Measurements from ENCODE around the gene KCNN3. TPM values are rescaled to one million over a fixed set of nuclear protein-coding genes. Genes with fewer than 3 reads are reported as not detected.
A peak's percentile ranks its signal among the peaks of the same experiment; 100 is the strongest.

KCNN3 gene
- total and polyA plus RNA-seq, 2 of the 13 experiments (the other 11 are each of a cell fraction or from before 2014, with no cell fraction given) = not detected

DNA sequence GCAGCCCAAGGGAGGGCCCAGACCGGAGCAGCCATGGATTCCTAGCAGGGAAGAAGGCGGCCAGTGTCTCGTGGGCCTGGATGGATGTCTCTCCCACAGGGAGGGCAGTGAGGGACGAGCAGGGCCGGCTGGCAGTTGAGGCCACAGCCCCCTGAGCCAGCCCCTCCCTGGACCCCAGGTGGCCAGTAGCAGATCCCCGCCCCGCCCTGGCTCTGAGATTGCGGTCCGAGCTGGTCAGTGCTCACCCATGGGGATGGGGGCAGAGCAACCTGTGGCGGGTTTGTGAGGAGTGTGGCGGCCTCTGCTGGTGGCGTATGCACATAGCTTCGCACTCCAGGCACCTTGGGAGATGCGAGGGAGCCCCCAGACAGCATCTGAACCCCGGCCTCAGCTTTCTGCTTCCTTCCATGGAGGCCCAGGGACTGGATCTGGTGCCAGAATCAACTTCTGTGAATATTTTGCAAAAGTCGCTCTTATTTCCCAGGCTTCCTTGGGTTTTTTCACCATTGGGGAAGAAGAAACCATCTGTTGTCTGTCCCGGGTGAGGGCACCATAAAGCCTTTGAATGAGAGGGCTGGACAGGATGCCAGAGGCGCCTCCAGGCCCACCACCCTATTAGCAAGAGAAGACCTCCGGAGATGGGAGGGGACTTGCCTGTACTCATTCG is 8.4 kb upstream of the KCNN3 start (continued):
- TF ChIP-seq, protein P1, sequence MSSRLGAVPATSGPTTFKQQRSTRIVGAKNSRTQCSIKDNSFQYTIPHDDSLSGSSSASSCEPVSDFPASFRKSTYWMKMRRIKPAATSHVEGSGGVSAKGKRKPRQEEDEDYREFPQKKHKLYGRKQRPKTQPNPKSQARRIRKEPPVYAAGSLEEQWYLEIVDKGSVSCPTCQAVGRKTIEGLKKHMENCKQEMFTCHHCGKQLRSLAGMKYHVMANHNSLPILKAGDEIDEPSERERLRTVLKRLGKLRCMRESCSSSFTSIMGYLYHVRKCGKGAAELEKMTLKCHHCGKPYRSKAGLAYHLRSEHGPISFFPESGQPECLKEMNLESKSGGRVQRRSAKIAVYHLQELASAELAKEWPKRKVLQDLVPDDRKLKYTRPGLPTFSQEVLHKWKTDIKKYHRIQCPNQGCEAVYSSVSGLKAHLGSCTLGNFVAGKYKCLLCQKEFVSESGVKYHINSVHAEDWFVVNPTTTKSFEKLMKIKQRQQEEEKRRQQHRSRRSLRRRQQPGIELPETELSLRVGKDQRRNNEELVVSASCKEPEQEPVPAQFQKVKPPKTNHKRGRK (CRISPR knock-in tag; IDR thresholded peaks at IDR 0.05) = no peak
- TF ChIP-seq FOXA1 (IDR thresholded peaks at IDR 0.05) (no peak), FOXA1 (CRISPR knock-in tag; IDR thresholded peaks at IDR 0.05) (no peak), CAMTA2 (CRISPR knock-in tag; IDR thresholded peaks at IDR 0.05; ENCODE audit: borderline replicate concordance) (no peak), ZNF530 (CRISPR knock-in tag; IDR thresholded peaks at IDR 0.05; ENCODE audit: low read depth) (no peak), KDM5B (CRISPR knock-in tag; IDR thresholded peaks at IDR 0.05; ENCODE audit: borderline replicate concordance) (no peak), STAG1 (CRISPR knock-in tag; IDR thresholded peaks at IDR 0.05) (peak; percentile 93), ZNF605 (CRISPR knock-in tag; IDR thresholded peaks at IDR 0.05) (no peak), ZNF143 (CRISPR knock-in tag; IDR thresholded peaks at IDR 0.05) (no peak)
- TF ChIP-seq, protein P2, sequence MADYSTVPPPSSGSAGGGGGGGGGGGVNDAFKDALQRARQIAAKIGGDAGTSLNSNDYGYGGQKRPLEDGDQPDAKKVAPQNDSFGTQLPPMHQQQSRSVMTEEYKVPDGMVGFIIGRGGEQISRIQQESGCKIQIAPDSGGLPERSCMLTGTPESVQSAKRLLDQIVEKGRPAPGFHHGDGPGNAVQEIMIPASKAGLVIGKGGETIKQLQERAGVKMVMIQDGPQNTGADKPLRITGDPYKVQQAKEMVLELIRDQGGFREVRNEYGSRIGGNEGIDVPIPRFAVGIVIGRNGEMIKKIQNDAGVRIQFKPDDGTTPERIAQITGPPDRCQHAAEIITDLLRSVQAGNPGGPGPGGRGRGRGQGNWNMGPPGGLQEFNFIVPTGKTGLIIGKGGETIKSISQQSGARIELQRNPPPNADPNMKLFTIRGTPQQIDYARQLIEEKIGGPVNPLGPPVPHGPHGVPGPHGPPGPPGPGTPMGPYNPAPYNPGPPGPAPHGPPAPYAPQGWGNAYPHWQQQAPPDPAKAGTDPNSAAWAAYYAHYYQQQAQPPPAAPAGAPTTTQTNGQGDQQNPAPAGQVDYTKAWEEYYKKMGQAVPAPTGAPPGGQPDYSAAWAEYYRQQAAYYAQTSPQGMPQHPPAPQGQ (CRISPR knock-in tag; IDR thresholded peaks at IDR 0.05; ENCODE audit: borderline replicate concordance) = no peak
- TF ChIP-seq, protein P3, sequence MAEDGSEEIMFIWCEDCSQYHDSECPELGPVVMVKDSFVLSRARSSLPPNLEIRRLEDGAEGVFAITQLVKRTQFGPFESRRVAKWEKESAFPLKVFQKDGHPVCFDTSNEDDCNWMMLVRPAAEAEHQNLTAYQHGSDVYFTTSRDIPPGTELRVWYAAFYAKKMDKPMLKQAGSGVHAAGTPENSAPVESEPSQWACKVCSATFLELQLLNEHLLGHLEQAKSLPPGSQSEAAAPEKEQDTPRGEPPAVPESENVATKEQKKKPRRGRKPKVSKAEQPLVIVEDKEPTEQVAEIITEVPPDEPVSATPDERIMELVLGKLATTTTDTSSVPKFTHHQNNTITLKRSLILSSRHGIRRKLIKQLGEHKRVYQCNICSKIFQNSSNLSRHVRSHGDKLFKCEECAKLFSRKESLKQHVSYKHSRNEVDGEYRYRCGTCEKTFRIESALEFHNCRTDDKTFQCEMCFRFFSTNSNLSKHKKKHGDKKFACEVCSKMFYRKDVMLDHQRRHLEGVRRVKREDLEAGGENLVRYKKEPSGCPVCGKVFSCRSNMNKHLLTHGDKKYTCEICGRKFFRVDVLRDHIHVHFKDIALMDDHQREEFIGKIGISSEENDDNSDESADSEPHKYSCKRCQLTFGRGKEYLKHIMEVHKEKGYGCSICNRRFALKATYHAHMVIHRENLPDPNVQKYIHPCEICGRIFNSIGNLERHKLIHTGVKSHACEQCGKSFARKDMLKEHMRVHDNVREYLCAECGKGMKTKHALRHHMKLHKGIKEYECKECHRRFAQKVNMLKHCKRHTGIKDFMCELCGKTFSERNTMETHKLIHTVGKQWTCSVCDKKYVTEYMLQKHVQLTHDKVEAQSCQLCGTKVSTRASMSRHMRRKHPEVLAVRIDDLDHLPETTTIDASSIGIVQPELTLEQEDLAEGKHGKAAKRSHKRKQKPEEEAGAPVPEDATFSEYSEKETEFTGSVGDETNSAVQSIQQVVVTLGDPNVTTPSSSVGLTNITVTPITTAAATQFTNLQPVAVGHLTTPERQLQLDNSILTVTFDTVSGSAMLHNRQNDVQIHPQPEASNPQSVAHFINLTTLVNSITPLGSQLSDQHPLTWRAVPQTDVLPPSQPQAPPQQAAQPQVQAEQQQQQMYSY (CRISPR knock-in tag; IDR thresholded peaks at IDR 0.05) = no peak
- TF ChIP-seq, protein P4, sequence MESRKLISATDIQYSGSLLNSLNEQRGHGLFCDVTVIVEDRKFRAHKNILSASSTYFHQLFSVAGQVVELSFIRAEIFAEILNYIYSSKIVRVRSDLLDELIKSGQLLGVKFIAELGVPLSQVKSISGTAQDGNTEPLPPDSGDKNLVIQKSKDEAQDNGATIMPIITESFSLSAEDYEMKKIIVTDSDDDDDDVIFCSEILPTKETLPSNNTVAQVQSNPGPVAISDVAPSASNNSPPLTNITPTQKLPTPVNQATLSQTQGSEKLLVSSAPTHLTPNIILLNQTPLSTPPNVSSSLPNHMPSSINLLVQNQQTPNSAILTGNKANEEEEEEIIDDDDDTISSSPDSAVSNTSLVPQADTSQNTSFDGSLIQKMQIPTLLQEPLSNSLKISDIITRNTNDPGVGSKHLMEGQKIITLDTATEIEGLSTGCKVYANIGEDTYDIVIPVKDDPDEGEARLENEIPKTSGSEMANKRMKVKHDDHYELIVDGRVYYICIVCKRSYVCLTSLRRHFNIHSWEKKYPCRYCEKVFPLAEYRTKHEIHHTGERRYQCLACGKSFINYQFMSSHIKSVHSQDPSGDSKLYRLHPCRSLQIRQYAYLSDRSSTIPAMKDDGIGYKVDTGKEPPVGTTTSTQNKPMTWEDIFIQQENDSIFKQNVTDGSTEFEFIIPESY (CRISPR knock-in tag; IDR thresholded peaks at IDR 0.05) = no peak
- TF ChIP-seq, protein P5, sequence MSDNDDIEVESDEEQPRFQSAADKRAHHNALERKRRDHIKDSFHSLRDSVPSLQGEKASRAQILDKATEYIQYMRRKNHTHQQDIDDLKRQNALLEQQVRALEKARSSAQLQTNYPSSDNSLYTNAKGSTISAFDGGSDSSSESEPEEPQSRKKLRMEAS (IDR thresholded peaks at IDR 0.05) = peak; percentile 27; the same call in 1 of the 2 replicates
- TF ChIP-seq, protein P6, sequence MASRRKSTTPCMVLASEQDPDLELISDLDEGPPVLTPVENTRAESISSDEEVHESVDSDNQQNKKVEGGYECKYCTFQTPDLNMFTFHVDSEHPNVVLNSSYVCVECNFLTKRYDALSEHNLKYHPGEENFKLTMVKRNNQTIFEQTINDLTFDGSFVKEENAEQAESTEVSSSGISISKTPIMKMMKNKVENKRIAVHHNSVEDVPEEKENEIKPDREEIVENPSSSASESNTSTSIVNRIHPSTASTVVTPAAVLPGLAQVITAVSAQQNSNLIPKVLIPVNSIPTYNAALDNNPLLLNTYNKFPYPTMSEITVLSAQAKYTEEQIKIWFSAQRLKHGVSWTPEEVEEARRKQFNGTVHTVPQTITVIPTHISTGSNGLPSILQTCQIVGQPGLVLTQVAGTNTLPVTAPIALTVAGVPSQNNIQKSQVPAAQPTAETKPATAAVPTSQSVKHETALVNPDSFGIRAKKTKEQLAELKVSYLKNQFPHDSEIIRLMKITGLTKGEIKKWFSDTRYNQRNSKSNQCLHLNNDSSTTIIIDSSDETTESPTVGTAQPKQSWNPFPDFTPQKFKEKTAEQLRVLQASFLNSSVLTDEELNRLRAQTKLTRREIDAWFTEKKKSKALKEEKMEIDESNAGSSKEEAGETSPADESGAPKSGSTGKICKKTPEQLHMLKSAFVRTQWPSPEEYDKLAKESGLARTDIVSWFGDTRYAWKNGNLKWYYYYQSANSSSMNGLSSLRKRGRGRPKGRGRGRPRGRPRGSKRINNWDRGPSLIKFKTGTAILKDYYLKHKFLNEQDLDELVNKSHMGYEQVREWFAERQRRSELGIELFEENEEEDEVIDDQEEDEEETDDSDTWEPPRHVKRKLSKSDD (CRISPR knock-in tag; IDR thresholded peaks at IDR 0.05; ENCODE audit: low read depth) = 0 out of 2 replicates have a peak, but pooled peaks have one; percentile 23
- TF ChIP-seq, protein P7, sequence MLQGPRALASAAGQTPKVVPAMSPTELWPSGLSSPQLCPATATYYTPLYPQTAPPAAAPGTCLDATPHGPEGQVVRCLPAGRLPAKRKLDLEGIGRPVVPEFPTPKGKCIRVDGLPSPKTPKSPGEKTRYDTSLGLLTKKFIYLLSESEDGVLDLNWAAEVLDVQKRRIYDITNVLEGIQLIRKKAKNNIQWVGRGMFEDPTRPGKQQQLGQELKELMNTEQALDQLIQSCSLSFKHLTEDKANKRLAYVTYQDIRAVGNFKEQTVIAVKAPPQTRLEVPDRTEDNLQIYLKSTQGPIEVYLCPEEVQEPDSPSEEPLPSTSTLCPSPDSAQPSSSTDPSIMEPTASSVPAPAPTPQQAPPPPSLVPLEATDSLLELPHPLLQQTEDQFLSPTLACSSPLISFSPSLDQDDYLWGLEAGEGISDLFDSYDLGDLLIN (CRISPR knock-in tag; IDR thresholded peaks at IDR 0.05; ENCODE audit: borderline replicate concordance) = no peak

All from HepG2 (cell line).